Measurements from ENCODE around the gene P2RX5. TPM values are rescaled to one million over a fixed set of nuclear protein-coding genes. Genes with fewer than 3 reads are reported as not detected.

Gene P2RX5
- total and polyA plus RNA-seq, 5 experiments from 2014 or later, result 15.6 to 23.7 (median 22.1) TPM

DNA sequence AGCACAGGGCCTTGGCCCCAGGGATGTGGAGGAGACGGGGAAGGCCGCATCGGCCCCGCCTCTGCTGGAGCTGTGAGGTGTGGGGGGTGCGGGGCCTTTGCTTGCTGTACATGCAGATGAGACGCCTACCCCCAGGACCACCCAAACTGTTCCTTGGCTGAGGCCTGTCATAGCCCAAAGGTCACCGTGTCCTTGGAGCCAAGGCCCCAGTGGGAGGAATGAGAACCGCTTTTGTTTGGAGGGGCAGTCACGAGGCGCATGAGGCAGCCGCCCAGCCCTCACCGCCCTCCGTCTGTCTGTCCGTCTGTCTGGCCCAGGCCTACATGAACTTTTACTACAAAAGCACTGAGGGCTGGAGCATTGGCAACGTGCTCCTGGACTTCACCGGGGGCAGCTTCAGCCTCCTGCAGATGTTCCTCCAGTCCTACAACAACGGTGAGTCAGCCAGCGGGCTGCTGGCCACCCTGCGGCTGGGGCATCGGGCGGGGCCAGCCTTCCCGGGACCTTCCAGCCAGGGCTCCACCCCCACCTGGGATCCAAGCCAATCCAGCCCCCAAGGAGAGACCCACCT, 36.3 kb downstream of the P2RX5 start:
- H3K27ac Mint-ChIP-seq, result no peak overlapping the region
- POLR2A ChIA-PET, result no interaction called here

GRCh38 chr17:3658784-3659449, 37.0 kb downstream of the P2RX5 start:
- H3K36me3 Mint-ChIP-seq, result no peaks in the 10 kb centered on the region
- H3K27me3 Mint-ChIP-seq, result no peaks in the 10 kb centered on the region
- ATAC-seq (no peak), DNase-seq (no peak)
- H3K9me3 Mint-ChIP-seq, result no peaks in the 10 kb centered on the region
- no peaks in the 10 kb centered on the region for H3K4me1 Mint-ChIP-seq
- POLR2A ChIA-PET, result no interaction called here
- H3K4me3 Mint-ChIP-seq, result no peak overlapping the region
- peak overlapping the region in 1 of 10 donors; percentile 29 for H3K27ac Mint-ChIP-seq

More for the DNA sequence above, 36.3 kb downstream of the P2RX5 start:
- Mint-ChIP-seq H3K36me3 (no peaks in the 10 kb centered on the region), H3K4me3 (no peak overlapping the region), H3K27me3 (no peaks in the 10 kb centered on the region), H3K9me3 (no peaks in the 10 kb centered on the region), H3K4me1 (no peaks in the 10 kb centered on the region)
- ATAC-seq, result no peak
- DNase-seq, result no peak

GRCh38 chr17:3657874-3658783, 37.8 kb downstream of the P2RX5 start:
- POLR2A ChIA-PET, result no interaction called here
- Mint-ChIP-seq H3K4me1 (no peaks in the 10 kb centered on the region), H3K36me3 (no peaks in the 10 kb centered on the region), H3K27me3 (no peaks in the 10 kb centered on the region), H3K27ac (peak overlapping the region in 1 of 10 donors; percentile 67), H3K9me3 (no peaks in the 10 kb centered on the region), H3K4me3 (no peak overlapping the region)
- ATAC-seq (no peak), DNase-seq (no peak)

GRCh38 chr17:3657588-3657869, 38.4 kb downstream of the P2RX5 start:
- Mint-ChIP-seq H3K4me3 (no peak overlapping the region), H3K9me3 (no peaks in the 10 kb centered on the region), H3K27me3 (no peaks in the 10 kb centered on the region), H3K36me3 (no peaks in the 10 kb centered on the region), H3K4me1 (no peaks in the 10 kb centered on the region), H3K27ac (no peak overlapping the region)
- ATAC-seq (no peak), DNase-seq (no peak)
- POLR2A ChIA-PET, result no interaction called here

GRCh38 chr17:3656755-3657587, 39.0 kb downstream of the P2RX5 start:
- ATAC-seq (no peak), DNase-seq (no peak)
- no peaks in the 10 kb centered on the region for H3K9me3 Mint-ChIP-seq
- peak overlapping the region in 2 of 10 donors; percentile 45 to 53 for H3K27ac Mint-ChIP-seq
- H3K36me3 Mint-ChIP-seq, result no peaks in the 10 kb centered on the region
- no peaks in the 10 kb centered on the region for H3K27me3 Mint-ChIP-seq
- H3K4me1 Mint-ChIP-seq, result no peaks in the 10 kb centered on the region
- no peak overlapping the region for H3K4me3 Mint-ChIP-seq
- POLR2A ChIA-PET, result no interaction called here

- H3K36me3 Mint-ChIP-seq, result peaks cover 0 to 3% (median 0%) of the 10 kb centered on the region in 3 donors
- H3K9me3 Mint-ChIP-seq, result no peaks in the 10 kb centered on the region
- H3K27me3 Mint-ChIP-seq, result no peaks in the 10 kb centered on the region
- H3K4me1 Mint-ChIP-seq, result no peaks in the 10 kb centered on the region
- H3K27ac Mint-ChIP-seq, result peak overlapping the region in 2 of 10 donors; percentile 45 to 53
- no peak for DNase-seq
- no peak overlapping the region for H3K4me3 Mint-ChIP-seq
- POLR2A ChIA-PET, result no interaction called here
- ATAC-seq, result no peak
Observed at GRCh38 chr17:3656353-3656752, 39.6 kb downstream of the P2RX5 start.

GRCh38 chr17:3655766-3656165, 40.2 kb downstream of the P2RX5 start:
- no peak overlapping the region for H3K27ac Mint-ChIP-seq
- H3K9me3 Mint-ChIP-seq, result no peaks in the 10 kb centered on the region
- no peak for ATAC-seq
- peaks cover 0 to 3% (median 0%) of the 10 kb centered on the region in 3 donors for H3K36me3 Mint-ChIP-seq
- DNase-seq, result no peak
- H3K4me1 Mint-ChIP-seq, result no peaks in the 10 kb centered on the region
- no peaks in the 10 kb centered on the region for H3K27me3 Mint-ChIP-seq
- POLR2A ChIA-PET, result no interaction called here
- H3K4me3 Mint-ChIP-seq, result no peak overlapping the region

GRCh38 chr17:3647769-3648555, 48.0 kb downstream of the P2RX5 start:
- ATAC-seq, result peak in 1 of 2 donors; percentile 48
- POLR2A ChIA-PET, result interaction anchor here (0.6 to 0.9 kb wide), 2 partner anchors 12 to 63 kb away, joined by 3 read pairs; partner anchors contain the start of genes CTNS and SHPK
- Mint-ChIP-seq H3K27ac (peak overlapping the region in 1 of 10 donors; percentile 48), H3K9me3 (no peaks in the 10 kb centered on the region), H3K36me3 (peaks cover 0 to 11% (median 5%) of the 10 kb centered on the region in 3 donors), H3K4me3 (no peak overlapping the region), H3K4me1 (peaks cover 0 to 8% (median 1%) of the 10 kb centered on the region in 4 donors), H3K27me3 (no peaks in the 10 kb centered on the region)
- peak in 3 of 10 donors; percentile 11 to 17 (median 12) for DNase-seq

GRCh38 chr17:3647251-3647650, 48.7 kb downstream of the P2RX5 start:
- ATAC-seq, result no peak
- H3K36me3 Mint-ChIP-seq, result peaks cover 0 to 11% (median 5%) of the 10 kb centered on the region in 3 donors
- H3K4me1 Mint-ChIP-seq, result peaks cover 0 to 8% (median 1%) of the 10 kb centered on the region in 4 donors
- POLR2A ChIA-PET, result no interaction called here
- H3K27ac Mint-ChIP-seq, result no peak overlapping the region
- no peak overlapping the region for H3K4me3 Mint-ChIP-seq
- DNase-seq, result no peak
- no peaks in the 10 kb centered on the region for H3K9me3 Mint-ChIP-seq
- no peaks in the 10 kb centered on the region for H3K27me3 Mint-ChIP-seq

- Mint-ChIP-seq H3K9me3 (no peaks in the 10 kb centered on the region), H3K4me1 (peaks cover 0 to 8% (median 1%) of the 10 kb centered on the region in 4 donors), H3K27ac (no peak overlapping the region), H3K36me3 (peaks cover 0 to 8% (median 5%) of the 10 kb centered on the region in 3 donors), H3K27me3 (no peaks in the 10 kb centered on the region), H3K4me3 (no peak overlapping the region)
- POLR2A ChIA-PET, result no interaction called here
- ATAC-seq, result no peak
- DNase-seq, result no peak
Observed at GRCh38 chr17:3645310-3645709, 50.6 kb downstream of the P2RX5 start.

- DNase-seq, result no peak
- no peak overlapping the region for H3K4me3 Mint-ChIP-seq
- H3K27me3 Mint-ChIP-seq, result no peaks in the 10 kb centered on the region
- no peak overlapping the region for H3K27ac Mint-ChIP-seq
- ATAC-seq, result no peak
- POLR2A ChIA-PET, result no interaction called here
- no peaks in the 10 kb centered on the region for H3K9me3 Mint-ChIP-seq
- peaks cover 0 to 8% (median 2%) of the 10 kb centered on the region in 3 donors for H3K36me3 Mint-ChIP-seq
- H3K4me1 Mint-ChIP-seq, result peaks cover 0 to 14% (median 4%) of the 10 kb centered on the region in 4 donors
Observed at GRCh38 chr17:3643889-3644349, 52.0 kb downstream of the P2RX5 start.
